ENCODE results near the gene NOP14. TPM values are rescaled to one million over a fixed set of nuclear protein-coding genes. Genes with fewer than 3 reads are reported as not detected.

The NOP14 gene
- total and polyA plus RNA-seq, 2 of the 8 experiments (the other 6 are each of a cell fraction or from before 2014, with no cell fraction given): 8.6 to 45.3 TPM

GRCh38 chr4:2950221-2950989 lies 12.8 kb downstream of the NOP14 start (continued):
- TF ChIP-seq CHD7 (IDR thresholded peaks at IDR 0.05; ENCODE audit: insufficient replicate concordance, low read length): no peak
- TF ChIP-seq BACH1 (IDR thresholded peaks at IDR 0.05; ENCODE audit: low read length): no peak
- no peak for TF ChIP-seq CEBPB (IDR thresholded peaks at IDR 0.05; ENCODE audit: low read depth, low read length)
- TF ChIP-seq EGR1 (IDR thresholded peaks at IDR 0.05; ENCODE audit: borderline replicate concordance, low read depth, low read length): no peak
- TF ChIP-seq ATF2 (IDR thresholded peaks at IDR 0.05; ENCODE audit: low read length): no peak
- no peak for TF ChIP-seq RFX5 (IDR thresholded peaks at IDR 0.05; ENCODE audit: borderline replicate concordance, low read depth, low read length)
- no peak for TF ChIP-seq CHD1 (IDR thresholded peaks at IDR 0.05; ENCODE audit: low read depth, low read length)
